BJ (cell line): Measurements from ENCODE around the gene CTBP1. TPM values are rescaled to one million over a fixed set of nuclear protein-coding genes. Genes with fewer than 3 reads are reported as not detected.

Experiments used
- CTCF ChIA-PET: fragments of 350-600 bp; formaldehyde crosslinking; extraction: SDS; loops from one replicate; lab custom pipeline; 2021; ENCODE audit warnings: antibody characterized with exemption, inconsistent platforms; lab: Yijun Ruan, JAX
- POLR2A ChIA-PET: fragments of 300-600 bp; sonication (Branson Sonifier 250); formaldehyde crosslinking; extraction: SDS; loops from one replicate; lab custom pipeline; 2021; ENCODE audit warnings: antibody characterized with exemption; lab: Charles Lee
- DNase-seq: peaks from one replicate; pipeline ENCODE4 v3.0.0-alpha.2; 2011; ENCODE audit warnings: low read depth
- H3K27me3 ChIP-seq: 2 replicates; pipeline ENCODE4 v1.6.0; 2011; ENCODE audit warnings: low read length; ENCODE audit not compliant: control insufficient read depth, insufficient read depth
- H3K36me3 ChIP-seq: 2 replicates; pipeline ENCODE4 v1.5.1; 2011; ENCODE audit warnings: low read length; ENCODE audit not compliant: control insufficient read depth, insufficient read depth
- H3K4me3 ChIP-seq: 2 replicates; pipeline ENCODE4 v1.5.1; 2011; ENCODE audit warnings: low read depth, mild to moderate bottlenecking, control low read depth, low read length
- polyA plus RNA-seq: library from polyadenylated mRNA; depleted of rRNA; stranded (reverse); fragments of >200 nt; gene quantifications from 2 replicates; pipeline ENCODE4 v1.2.3, GENCODE V29; 2011
- TF ChIP-seq, protein P1 (sequence below): IDR thresholded peaks from 2 replicates; pipeline ENCODE4 v1.5.1; 2011; ENCODE audit warnings: low read depth, mild to moderate bottlenecking, control low read depth, inconsistent platforms, low read length, moderate library complexity; ENCODE audit not compliant: insufficient read depth

Gene CTBP1
- polyA plus RNA-seq, 1 experiment = 106 TPM

DNA sequence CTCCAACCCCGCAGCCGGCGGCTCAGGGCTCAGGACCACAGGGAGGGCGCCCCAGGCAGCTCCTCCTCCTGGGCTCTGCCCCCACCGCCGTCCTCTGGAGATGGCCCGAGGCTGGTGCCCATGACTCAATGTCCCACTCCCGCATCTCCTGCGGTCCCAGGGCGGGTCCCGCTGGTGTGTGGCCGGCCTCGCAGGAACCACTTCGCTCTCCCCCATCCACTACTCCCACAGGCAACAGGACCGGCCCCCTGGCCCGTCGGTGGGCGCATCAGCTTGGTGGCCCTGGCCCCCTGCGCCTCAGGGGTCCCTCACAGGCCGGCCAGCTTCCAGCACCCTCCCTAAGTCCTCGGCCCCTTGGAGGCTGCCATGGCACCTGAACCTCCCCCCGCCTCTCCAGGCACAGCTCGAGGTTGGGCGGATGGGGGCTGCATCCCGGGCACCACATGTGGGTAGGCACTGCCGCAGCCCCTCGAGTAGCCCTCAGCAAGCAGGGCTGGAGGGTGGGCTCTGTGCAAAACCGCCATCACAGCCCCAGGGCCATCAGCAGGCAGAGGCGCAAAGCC is 53.7 kb downstream of the CTBP1 start:
- Histone ChIP-seq H3K27me3 (no peaks in the 10 kb centered on the region), H3K36me3 (no peaks in the 10 kb centered on the region), H3K4me3 (no peak overlapping the region)
- TF ChIP-seq, protein P1, sequence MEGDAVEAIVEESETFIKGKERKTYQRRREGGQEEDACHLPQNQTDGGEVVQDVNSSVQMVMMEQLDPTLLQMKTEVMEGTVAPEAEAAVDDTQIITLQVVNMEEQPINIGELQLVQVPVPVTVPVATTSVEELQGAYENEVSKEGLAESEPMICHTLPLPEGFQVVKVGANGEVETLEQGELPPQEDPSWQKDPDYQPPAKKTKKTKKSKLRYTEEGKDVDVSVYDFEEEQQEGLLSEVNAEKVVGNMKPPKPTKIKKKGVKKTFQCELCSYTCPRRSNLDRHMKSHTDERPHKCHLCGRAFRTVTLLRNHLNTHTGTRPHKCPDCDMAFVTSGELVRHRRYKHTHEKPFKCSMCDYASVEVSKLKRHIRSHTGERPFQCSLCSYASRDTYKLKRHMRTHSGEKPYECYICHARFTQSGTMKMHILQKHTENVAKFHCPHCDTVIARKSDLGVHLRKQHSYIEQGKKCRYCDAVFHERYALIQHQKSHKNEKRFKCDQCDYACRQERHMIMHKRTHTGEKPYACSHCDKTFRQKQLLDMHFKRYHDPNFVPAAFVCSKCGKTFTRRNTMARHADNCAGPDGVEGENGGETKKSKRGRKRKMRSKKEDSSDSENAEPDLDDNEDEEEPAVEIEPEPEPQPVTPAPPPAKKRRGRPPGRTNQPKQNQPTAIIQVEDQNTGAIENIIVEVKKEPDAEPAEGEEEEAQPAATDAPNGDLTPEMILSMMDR = no peak
- no peak for DNase-seq
- ChIA-PET CTCF (no interaction called here), POLR2A (no interaction called here)

DNA sequence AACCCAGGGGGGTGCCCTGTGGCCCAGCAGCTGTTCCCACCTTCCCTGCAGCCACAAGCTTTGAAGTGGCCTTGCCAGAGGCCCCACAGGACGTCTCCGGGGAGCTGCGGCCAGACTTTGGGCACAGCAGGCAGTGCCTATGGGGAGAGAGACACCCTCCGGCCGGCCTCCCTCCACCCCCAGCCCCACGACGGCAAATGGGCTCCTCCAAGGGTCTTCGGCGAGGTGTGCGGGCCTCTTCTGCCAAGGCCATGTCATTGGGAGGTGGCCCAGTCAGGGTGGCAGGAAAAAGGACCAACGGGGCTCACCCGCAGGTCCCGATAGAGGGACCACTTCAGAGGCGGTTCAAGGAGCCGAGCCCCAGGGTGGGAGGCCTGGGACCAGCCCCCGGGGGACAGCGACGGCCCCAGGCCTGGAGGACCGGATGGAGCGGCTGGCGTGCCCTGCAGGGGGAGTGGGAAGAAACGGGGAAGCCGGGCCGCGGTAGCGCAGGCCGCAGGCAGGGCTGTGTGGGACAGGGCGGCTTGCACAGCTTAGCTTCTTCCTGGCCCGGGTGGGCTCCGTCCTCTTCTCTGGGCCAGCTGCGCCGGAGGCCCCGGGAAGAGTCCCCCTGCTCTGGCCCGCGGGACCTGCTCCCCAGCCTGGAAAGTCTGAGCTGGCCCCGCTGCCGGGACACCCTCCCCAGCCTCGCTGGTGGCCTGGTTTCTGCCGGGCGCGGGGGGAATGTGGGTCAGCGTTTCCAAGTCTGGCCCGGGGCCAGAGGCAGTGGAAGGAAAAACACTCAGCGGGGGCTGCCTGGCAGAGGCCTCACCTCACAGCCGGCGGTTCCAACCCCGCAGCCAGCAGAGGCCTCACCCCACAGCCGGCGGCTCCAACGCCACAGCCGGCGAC is 54.7 kb downstream of the CTBP1 start:
- ChIA-PET CTCF (no interaction called here), POLR2A (no interaction called here)
- no peak for DNase-seq
- H3K4me3 ChIP-seq = no peak overlapping the region
- H3K27me3 ChIP-seq = no peaks in the 10 kb centered on the region
- no peaks in the 10 kb centered on the region for H3K36me3 ChIP-seq
- TF ChIP-seq, protein P1 = no peak

DNA sequence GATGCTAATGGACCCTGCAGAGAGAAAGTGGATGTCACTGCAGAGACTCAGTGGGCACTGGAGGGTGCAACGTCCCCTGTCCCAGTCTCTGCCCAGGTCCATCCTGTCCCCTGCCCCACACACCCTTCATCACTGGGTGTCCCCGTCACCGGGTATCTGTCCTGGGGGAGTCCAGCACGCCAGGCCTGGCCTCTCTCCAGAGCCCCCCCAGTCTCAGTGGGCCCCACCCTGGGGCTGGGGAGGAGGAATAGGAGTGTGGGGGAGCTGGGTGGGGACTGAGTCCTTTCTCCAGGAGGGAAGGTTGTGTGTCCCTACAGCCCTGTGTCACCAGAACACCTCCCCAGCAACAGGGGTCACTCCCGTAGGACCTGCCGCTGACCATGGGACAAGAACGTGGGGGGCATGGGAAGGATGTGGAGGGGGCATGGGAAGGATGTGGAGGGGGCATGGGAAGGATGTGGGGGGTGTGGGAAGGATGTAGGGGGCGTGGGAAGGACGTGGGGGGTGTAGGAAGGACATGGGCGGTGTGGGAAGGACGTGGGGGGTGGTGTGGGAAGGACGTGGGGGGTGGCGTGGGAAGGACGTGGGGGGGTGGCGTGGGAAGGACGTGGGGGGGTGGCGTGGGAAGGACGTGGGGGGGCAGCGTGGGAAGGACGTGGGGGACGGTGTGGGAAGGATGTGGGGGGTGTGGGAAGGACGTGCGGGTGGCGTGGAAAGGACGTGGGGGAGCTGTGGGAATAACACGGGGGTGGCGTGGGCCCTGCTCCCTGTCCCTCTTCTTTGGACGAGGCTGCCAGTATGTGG is 55.5 kb downstream of the CTBP1 start:
- Histone ChIP-seq H3K27me3 (no peaks in the 10 kb centered on the region), H3K4me3 (no peak overlapping the region), H3K36me3 (no peaks in the 10 kb centered on the region)
- TF ChIP-seq, protein P1 = no peak
- ChIA-PET CTCF (interaction anchor here (1.6 to 2.1 kb wide), 2 partner anchors 41 to 74 kb away, joined by 7 to 8 read pairs; no protein-coding TSS in a partner anchor), POLR2A (no interaction called here)
- no peak for DNase-seq

DNA sequence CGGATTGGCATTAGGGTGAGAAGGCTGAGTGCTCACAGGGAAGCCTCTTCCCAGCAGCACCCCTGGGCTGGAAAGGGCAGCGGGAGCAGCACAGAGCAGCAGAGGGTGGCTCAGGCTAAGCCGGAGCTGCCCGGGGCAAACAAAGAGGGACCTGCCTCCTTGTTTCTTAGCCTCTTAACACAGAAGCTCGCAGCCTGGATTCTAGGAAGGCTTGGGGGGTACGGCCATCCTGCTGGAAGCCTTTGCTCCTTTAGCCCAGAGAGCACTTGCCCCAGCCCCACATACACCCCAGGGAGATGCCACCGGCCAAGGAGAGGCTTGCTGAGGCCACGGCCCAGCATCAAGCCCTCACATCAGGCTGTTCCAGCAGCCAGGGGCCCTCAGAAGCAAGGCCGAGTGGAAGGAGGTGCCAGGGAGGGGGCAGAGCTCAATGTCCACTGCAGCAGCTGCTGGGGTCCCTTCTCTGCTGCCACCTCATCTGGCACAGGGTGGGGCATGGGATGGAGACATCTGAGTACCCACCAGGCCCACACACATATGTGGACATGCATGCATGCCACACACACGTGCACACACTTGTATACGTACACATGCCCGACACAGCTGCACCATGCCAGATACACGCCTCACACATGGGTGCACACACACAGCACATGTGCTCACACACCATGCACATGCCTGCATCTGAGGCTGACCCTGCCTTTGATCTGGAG is 56.3 kb downstream of the CTBP1 start:
- Histone ChIP-seq H3K36me3 (no peaks in the 10 kb centered on the region), H3K4me3 (no peak overlapping the region), H3K27me3 (no peaks in the 10 kb centered on the region)
- POLR2A ChIA-PET = interaction anchor here (0.7 kb wide), 2 partner anchors 18 to 165 kb away, joined by 3 read pairs; no protein-coding TSS in a partner anchor
- TF ChIP-seq, protein P1 = no peak
- no peak for DNase-seq
- CTCF ChIA-PET = interaction anchor here (0.6 to 2.1 kb wide), 6 partner anchors 15 to 154 kb away, joined by 3 to 8 read pairs (median 3); partner anchors contain the start of gene UVSSA
